C4-2B (cell line): ENCODE results near the gene BIN1.

ENCODE experiments used
- CTCF ChIP-seq: fragments of 450-650 bp; conservative IDR thresholded peaks from 2 replicates; pipeline ENCODE4 v1.5.1; 2017; ENCODE audit warnings: mild to moderate bottlenecking
- ZFX ChIP-seq: fragments of 450-650 bp; IDR thresholded peaks from 2 replicates; pipeline ENCODE4 v1.6.1; 2017

DNA sequence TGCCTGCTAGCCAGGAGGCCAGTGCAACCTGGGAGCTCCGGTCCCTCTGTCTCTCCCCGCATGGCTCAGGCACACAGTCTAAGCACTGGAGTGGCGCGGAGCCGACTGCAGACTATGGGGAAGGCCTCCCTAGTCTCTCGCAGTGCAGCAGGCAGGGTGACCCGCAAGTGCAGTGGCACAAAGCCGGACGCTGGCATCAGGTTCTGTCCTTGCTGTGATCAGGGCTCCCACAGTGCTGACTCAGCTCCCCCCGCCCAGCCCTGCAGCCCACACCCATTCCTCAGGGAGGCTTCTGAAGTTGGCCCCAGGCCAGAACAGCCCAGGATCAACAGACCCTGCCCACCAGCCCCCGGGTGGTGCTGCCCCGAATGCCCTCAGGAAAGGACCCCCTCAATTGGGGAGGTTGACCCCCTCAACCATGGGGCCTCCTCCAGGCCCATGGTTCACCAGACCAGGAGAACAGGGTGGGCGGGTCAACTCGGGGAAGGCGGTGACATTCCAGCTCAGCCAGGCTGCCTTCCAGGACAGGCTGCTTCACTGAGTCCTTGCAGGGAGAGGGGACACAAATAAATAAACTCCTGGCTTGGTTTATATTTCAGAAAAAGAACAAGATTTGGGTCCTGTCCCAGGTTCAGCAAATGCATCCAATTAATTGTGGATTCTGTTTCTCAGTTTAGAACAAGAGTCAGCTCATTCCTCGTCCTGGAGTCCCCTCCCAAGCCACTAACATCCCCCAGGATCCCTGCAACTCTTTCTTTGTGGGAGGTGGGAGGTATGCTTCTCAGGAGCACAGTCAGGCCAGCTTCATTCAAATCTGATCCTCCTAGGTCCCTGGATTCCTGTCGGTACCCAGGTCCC is 12.2 kb downstream of the BIN1 start:
- TF ChIP-seq CTCF (no peak), ZFX (no peak)
